MG63 (cell line): Measurements from ENCODE around the gene KCNIP1. TPM values are rescaled to one million over a fixed set of nuclear protein-coding genes. Genes with fewer than 3 reads are reported as not detected.
"Not testable (repeated sequence)": the region's sequence is repeated elsewhere in the genome, so short reads cannot be mapped to it uniquely, and the experiment has no call there.

Experiments
- DNase-seq: peaks from one replicate; pipeline ENCODE4 v3.0.0-alpha.2; 2020
- H3K27me3 ChIP-seq: fragments of 250-450 bp; sonication (Bioruptor Pico); 2 replicates; pipeline ENCODE4 v1.5.1; 2020; ENCODE audit warnings: mild to moderate bottlenecking, moderate library complexity
- H3K36me3 ChIP-seq: fragments of 250-450 bp; sonication (Bioruptor Pico); 2 replicates; pipeline ENCODE4 v1.5.1; 2020; ENCODE audit warnings: mild to moderate bottlenecking, moderate library complexity
- H3K4me3 ChIP-seq: fragments of 250-450 bp; sonication (Bioruptor Pico); 2 replicates; pipeline ENCODE4 v1.5.1; 2020; ENCODE audit warnings: mild to moderate bottlenecking, moderate library complexity
- H3K9me3 ChIP-seq: fragments of 250-450 bp; sonication (Bioruptor Pico); 2 replicates; pipeline ENCODE4 v1.5.1; 2020; ENCODE audit warnings: mild to moderate bottlenecking, moderate library complexity
- total RNA-seq: library from RNA; depleted of rRNA; stranded (reverse); fragments of >200 nt; shearing (Covaris generic); gene quantifications from 2 replicates; pipeline ENCODE4 v1.2.3, GENCODE V29; 2014; ENCODE audit warnings: low replicate concordance

The KCNIP1 gene
- total RNA-seq, 1 experiment from 2014 or later, result 0.43 TPM

DNA sequence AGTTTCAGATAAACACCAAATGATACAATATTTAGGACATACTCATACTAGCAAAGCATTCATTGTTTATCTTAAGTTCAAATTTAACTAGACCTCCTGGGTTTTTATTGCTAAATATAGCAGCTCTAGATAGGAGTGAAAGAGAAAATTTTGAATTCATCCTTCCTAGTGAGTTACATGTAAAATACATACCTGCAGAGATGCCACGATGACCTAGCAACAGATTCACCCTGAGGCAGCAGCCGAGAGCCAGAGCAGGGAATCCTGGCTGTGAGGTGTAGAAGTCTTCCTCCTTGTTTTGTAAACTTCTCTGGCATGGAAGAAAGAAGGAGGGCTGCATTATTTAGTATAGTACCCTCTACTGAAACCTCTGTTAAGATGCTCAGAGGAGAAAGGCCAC lies 253.8 kb downstream of the KCNIP1 start:
- Histone ChIP-seq H3K36me3 (no peaks in the 10 kb centered on the region), H3K4me3 (no peak overlapping the region), H3K27me3 (no peaks in the 10 kb centered on the region), H3K9me3 (no peaks in the 10 kb centered on the region)
- no peak for DNase-seq

DNA sequence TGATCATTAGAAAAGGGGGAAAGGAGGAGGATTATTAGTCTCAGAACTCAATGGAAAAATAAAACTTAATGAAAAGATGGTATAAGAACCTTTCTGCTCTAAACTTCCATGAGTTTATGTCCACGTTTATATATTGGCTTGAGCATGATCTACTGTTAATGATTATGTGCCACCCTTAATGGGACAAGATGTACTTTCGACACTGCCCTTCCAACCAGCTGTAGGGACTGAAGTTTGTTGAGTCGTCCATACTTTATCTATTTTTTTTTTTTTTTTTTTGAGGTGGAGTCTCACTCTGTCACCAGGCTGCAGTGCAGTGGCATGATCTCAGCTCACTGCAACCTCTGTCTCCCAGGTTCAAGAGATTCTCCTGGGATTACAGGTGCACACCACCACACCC lies 254.7 kb downstream of the KCNIP1 start:
- no peaks in the 10 kb centered on the region for H3K27me3 ChIP-seq
- H3K4me3 ChIP-seq, result no peak overlapping the region
- DNase-seq, result no peak
- H3K36me3 ChIP-seq, result no peaks in the 10 kb centered on the region
- no peaks in the 10 kb centered on the region for H3K9me3 ChIP-seq

DNA sequence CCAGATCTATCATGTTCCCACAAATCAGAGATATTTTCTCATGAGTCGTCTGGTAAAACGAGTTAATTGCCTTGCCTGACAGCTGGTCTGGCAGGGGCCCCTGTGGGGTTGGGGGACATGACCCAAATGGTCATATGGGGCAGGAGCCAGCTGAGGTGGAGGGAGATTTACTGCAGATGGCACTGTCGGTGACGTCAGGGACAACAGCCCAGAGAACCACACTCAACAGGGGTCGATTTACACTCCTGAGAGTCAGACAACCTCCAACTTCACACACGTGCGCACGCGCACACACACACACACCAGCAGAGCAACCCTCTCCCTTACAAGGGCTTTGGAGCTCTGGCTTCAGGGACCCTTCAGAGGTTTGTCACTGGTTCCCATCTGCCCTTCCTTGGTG lies 256.3 kb downstream of the KCNIP1 start:
- Histone ChIP-seq H3K36me3 (no peaks in the 10 kb centered on the region), H3K27me3 (no peaks in the 10 kb centered on the region), H3K9me3 (no peaks in the 10 kb centered on the region), H3K4me3 (no peak overlapping the region)
- no peak for DNase-seq

DNA sequence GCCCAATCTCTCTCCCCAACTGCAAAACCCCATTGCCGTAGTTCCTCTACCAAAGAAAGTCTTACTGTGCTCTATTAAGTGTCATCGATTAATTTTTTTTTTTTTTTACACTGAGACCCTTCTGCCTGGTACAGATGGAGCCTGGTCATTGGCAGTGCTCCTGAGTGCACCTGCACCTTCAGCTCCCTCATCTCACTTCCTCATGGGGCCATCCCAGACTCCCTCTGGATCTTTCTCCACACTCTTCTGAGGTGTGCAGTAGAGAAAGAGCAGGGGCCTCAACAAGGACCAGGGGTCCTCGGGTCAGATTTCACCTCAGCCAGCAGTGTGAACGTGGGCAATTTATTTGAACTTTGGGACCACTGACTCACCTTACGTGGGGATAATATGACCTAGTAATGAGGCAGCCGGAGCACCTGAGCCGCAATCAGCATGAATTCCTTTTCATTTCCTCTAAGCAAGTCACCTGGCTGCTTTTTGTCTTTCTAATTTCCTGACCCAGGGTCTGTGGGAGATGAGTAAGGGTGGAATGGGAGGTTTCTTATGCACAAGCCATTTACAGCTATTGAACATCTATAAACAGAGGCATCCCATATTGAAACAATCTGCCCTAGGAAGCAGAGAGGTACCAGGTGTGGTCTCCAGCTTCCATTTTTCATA lies 257.4 kb downstream of the KCNIP1 start:
- Histone ChIP-seq H3K9me3 (no peaks in the 10 kb centered on the region), H3K27me3 (no peaks in the 10 kb centered on the region), H3K4me3 (no peak overlapping the region), H3K36me3 (no peaks in the 10 kb centered on the region)
- DNase-seq, result no peak

DNA sequence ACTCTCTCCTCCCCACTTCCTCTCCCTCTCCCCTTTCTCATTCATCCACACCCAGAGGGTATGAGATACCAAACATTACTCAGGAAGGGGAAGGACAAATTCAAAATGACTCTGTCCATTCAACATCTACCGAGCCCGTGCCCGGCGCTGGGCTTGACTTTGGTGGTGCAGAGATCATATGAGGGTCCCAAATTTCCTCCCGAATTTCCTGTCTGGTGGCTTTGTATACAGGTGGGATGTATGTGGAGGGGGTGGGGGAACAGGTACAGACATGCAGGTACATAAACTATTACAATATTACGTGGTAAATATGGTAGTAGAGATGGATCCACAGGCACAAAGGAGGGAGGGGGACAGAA lies 257.9 kb downstream of the KCNIP1 start:
- no peaks in the 10 kb centered on the region for H3K27me3 ChIP-seq
- DNase-seq, result no peak
- H3K36me3 ChIP-seq, result no peaks in the 10 kb centered on the region
- no peak overlapping the region for H3K4me3 ChIP-seq
- no peaks in the 10 kb centered on the region for H3K9me3 ChIP-seq

DNA sequence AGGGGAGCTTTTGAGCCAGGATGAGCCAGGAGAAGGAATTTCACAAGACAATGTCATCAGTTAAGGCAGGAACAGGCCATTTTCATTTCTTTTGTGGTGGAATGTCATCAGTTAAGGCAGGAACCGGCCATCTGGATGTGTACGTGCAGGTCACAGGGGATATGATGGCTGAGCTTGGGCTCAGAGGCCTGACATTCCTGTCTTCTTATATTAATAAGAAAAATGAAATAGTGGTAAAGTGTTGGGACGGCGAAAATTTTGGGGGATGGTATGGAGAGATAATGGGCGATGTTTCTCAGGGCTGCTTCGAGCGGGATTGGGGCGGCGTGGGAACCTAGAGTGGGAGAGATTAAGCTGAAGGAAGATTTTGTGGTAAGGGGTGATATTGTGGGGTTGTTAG lies 258.5 kb downstream of the KCNIP1 start:
- H3K4me3 ChIP-seq, DNase-seq, H3K27me3 ChIP-seq, H3K36me3 ChIP-seq, H3K9me3 ChIP-seq: not testable (repeated sequence)

DNA sequence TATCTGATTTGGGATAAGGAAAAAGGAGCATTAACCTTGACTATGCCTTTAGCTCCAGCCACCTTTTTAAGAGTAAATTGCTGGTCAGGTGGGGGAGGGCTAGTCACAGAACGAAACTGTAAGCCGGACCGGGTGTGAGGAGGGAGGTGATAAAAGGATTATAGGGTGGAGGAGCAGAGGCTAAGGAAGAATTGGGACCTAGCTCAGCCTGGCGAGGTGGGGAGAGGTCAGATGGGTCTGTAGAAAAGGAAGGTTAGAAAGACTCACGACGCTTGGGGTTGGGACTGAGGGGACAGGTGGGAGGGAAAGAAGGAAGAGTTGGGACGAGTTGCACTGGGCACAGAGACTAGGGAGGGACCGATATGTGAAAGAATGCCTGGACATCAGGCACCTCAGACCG lies 262.0 kb downstream of the KCNIP1 start:
- not testable (repeated sequence) for H3K9me3 ChIP-seq, H3K27me3 ChIP-seq, DNase-seq, H3K36me3 ChIP-seq, H3K4me3 ChIP-seq

DNA sequence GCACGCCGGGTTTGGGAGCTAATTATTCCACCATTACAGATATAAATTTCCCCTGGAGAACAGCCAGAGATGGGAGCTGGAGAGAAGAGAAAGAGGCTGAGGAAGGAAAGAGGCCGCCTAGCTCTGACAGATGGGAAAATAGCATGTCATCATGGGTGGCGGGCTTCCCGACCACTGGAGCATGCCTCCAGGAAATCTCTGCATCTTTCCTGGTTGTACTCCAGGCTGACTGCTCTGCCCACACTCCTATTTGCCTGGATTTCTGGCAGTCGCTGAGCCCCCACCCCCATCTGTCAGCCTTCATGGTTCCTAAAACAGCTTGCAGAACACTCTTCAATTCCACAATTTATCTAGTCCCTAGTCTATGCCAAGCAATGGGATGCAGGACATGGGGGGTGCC lies 265.4 kb downstream of the KCNIP1 start:
- Histone ChIP-seq H3K27me3 (peaks cover 6% of the 10 kb centered on the region), H3K9me3 (no peaks in the 10 kb centered on the region), H3K4me3 (no peak overlapping the region), H3K36me3 (no peaks in the 10 kb centered on the region)
- no peak for DNase-seq

DNA sequence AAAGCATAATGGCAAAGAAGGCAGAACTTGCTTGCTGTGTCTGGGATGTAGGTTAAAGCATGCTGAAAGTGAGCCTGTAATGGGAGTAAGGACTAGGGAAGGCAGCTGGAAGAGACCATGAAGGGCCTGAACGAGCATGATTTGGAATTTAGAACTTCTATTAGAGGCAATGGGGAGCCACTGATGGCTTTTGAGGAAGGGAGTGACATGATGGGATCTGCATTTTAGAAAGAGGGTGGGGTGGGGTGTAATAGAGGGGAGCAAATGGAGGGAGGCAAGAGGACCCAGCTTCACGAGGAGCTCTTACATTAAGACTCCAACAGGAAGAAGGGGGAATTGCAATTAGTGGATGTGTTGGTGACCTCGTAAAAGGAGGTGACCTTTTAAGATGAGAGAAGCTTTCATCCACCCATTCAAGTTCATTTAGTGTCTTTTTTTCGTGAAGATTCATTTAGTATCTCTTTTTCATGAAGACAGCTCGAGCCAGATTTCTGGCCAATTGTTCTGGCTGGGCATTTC lies 266.1 kb downstream of the KCNIP1 start:
- Histone ChIP-seq H3K36me3 (no peaks in the 10 kb centered on the region), H3K4me3 (no peak overlapping the region), H3K9me3 (no peaks in the 10 kb centered on the region), H3K27me3 (peaks cover 6% of the 10 kb centered on the region)
- no peak for DNase-seq

DNA sequence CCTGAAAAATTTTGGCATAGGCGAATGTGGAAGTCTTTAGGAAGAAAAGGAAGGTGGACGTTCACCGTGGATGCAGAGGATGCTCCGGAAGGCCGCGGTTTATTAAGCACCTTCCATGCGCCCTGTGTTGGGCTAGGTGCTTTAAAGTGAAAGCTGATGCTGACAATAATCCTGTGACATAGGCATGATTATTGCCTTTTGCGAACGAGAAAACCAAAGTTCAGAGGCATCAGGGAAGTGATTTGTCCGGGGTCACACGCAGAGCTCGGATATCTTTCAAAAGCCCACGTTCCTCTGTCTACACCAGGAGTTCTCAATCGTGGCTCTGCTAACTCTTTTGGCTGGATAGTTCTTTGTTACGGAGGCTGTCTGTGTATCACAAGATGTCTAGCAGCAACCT lies 267.7 kb downstream of the KCNIP1 start:
- Histone ChIP-seq H3K36me3 (no peaks in the 10 kb centered on the region), H3K9me3 (no peaks in the 10 kb centered on the region), H3K4me3 (no peak overlapping the region), H3K27me3 (peaks cover 6% of the 10 kb centered on the region)
- DNase-seq, result no peak

DNA sequence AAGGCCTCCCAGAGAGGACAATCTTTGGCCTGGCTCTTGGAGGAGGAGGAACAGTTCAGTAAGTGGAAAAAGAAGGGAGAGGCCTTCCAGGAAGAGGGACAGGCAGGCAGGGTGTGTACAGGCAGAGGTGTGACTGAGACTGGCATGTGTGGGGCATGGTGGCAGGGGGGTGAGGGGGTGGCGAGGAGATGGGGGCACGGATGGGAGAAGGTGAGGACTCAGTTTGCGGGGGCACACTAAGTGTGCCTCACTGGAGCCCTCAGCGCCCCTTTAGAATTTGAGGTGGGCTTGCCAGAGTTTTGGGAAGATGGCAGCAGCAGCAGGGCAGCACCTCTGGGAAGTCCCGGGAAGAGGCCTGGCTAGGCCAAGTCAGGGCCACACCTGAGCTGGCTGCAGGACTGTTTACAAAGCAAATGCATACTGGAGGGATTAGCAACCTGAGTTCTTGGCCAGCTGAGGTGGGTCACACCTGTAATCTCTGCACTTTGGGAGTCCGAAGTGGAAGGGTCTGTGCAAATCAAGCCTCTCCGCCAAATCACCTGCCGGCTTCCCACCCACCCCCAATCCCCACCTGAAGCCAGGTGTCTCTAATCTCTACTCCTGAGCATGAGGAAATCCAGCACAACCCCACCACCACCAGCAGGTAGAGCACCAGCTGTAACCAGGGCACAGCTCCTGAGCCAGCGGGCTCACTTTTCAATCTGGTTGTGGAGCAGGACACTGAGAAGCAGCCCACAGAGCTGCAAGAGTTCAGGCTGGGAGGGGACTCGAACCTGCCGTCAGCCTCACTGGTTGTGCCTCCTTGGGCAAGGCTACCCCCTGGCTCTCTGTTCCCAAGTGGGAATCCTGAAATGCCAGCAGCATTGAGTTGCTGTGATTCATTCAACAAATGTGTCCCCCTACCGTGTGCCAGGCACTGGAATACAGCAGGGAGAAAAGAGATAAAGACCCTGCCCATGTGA lies 269.5 kb downstream of the KCNIP1 start:
- no peak overlapping the region for H3K4me3 ChIP-seq
- no peak for DNase-seq
- H3K27me3 ChIP-seq, result peaks cover 1% of the 10 kb centered on the region
- H3K36me3 ChIP-seq, result no peaks in the 10 kb centered on the region
- no peaks in the 10 kb centered on the region for H3K9me3 ChIP-seq

DNA sequence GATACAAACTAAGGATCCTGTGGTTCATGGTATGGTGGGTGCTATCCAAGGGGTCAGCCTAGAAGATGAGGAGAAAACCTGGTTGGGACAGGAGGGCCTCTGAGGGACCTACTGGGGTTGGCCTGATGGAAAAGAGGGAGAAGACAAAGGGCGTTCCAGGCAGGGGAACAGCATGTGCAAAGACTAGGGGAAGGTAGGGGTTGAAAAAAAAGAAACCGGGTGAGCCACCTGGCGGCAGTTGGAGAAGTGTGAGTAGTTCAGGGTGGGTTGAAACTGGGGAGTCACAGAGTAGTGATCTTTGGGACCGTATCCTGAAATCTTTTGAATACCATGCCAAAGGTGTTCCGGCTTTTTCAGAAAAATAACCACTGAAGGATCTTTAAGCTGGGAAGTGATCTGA lies 271.0 kb downstream of the KCNIP1 start:
- Histone ChIP-seq H3K36me3 (no peaks in the 10 kb centered on the region), H3K4me3 (no peak overlapping the region), H3K27me3 (no peaks in the 10 kb centered on the region), H3K9me3 (no peaks in the 10 kb centered on the region)
- no peak for DNase-seq

DNA sequence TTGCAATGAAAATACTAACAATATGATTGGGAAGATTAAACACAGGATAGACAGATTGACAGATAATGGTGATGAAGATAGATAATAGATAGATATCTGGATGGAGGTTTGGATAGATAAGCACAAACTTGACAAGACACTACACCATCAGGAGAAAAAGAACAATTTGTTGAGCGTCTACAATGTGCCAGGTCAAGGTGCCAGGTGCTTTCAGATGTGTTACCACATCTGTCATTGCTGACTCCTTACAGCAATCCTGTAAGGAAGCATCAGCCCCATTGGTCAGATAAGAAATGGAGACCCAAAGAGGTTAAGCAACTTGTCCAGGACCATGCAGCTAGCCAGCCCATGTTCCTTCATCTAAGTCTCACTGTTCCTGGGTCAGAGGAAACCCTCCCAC lies 278.1 kb downstream of the KCNIP1 start:
- H3K27me3 ChIP-seq, result no peaks in the 10 kb centered on the region
- no peak for DNase-seq
- H3K36me3 ChIP-seq, result no peaks in the 10 kb centered on the region
- no peak overlapping the region for H3K4me3 ChIP-seq
- H3K9me3 ChIP-seq, result no peaks in the 10 kb centered on the region

DNA sequence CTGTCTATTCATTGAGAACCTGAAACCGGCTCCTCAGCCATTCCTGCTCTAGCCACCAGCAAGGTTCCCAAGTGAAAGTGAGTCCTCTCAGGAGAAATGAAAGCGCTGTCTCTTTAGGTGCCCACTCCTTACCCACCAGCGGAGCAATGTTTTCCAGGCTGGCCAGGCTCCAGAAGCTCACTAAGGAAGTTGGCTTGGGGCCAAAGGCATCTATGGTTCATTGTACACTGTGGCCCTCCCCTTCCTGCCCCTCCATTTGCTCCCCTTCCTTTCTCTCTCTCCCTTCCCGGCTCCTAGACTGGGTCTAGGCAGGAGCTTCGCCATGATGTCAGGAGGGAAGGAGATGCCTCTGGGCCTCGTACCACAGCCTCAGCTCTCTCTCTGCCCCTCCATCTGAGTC lies 278.6 kb downstream of the KCNIP1 start:
- no peaks in the 10 kb centered on the region for H3K36me3 ChIP-seq
- H3K9me3 ChIP-seq, result no peaks in the 10 kb centered on the region
- H3K4me3 ChIP-seq, result no peak overlapping the region
- no peak for DNase-seq
- H3K27me3 ChIP-seq, result no peaks in the 10 kb centered on the region

DNA sequence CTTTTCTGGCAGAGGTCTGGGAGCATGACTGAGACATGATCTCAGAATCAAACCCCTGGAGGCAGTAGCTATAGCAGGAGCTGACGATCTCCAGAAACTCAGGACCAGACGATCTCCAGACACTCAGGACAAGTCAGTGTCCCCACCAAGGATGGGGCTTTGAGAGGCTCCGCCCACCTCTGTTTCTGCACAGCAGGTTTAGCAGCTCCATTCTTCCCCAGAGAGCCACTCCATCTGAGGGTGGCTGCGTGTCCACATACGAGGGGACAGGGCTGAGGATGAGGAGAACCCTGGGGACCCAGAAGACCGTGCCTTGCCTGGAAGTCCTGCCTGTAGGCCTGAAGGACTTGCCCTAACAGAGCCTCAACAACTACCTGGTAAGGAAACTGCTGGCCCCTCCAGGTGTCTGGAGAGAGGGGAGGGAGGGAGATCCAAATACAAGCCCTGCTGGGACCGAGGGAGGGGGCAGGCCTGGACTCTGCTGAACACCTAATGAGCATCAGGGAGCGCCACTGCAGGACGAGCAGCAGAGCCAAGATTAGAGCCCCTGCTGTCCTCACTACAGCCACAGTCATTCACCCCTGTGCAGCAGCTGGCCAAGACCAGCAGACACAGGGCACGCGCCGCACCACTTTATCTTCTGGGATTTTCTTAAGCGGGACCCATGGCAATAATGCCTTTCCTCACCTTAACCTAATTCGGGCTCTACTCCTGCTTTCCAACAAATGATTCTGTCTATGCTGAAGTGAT lies 279.9 kb downstream of the KCNIP1 start, which contains the start of gene GABRP:
TSS of gene GABRP (plus strand) at position 228 of the 750 bp plus-strand sequence. CDS start 4,891 bp downstream, outside the sequence.
- H3K36me3 ChIP-seq, result no peaks in the 10 kb centered on the region
- no peaks in the 10 kb centered on the region for H3K27me3 ChIP-seq
- H3K4me3 ChIP-seq, result no peak within 1 kb of the TSS
- DNase-seq, result no peak
- no peaks in the 10 kb centered on the region for H3K9me3 ChIP-seq

DNA sequence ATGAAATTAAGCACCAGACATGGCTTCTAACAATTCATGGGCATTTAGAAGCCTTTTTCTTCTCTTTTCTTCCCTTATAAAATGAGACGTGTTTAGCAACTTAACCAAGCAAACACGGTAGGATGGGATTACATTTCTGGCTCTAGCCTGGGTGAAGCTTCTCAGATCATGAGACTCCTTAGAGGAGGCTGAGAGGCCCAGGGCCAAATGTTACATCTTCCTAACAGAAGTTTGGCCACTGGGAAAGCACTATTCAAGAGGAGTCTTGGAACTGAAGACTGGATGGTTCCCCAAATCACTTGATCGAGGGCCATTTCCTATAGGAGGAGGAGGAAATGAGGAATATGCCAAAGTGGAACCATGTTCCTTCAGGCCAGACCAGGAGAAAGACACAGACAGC lies 281.6 kb downstream of the KCNIP1 start:
- DNase-seq, result no peak
- Histone ChIP-seq H3K36me3 (no peaks in the 10 kb centered on the region), H3K27me3 (no peaks in the 10 kb centered on the region), H3K4me3 (no peak overlapping the region), H3K9me3 (no peaks in the 10 kb centered on the region)
